Activated gamma-delta T cell treated with anti-CD3 and anti-CD28 coated beads, Interleukin-2, amount 50 U/mL, for 16 hours (primary cell): ENCODE data around the gene RPA3.
A peak's percentile ranks its signal among the peaks of the same experiment; 100 is the strongest.

ENCODE experiments used
- DNase-seq: peaks from one replicate; pipeline ENCODE4 v3.0.0-alpha.2; 2020; ENCODE audit warnings: low read depth

The RPA3 gene

GRCh38 chr7:7653593-7654187 is 64.7 kb downstream of the RPA3 start:
- DNase-seq, result no peak

GRCh38 chr7:7652798-7653540 is 65.4 kb downstream of the RPA3 start:
- DNase-seq, result no peak

- no peak for DNase-seq
These were observed 66.9 kb downstream of the RPA3 start for GRCh38 chr7:7651479-7651878.

- no peak for DNase-seq
These were observed 67.7 kb downstream of the RPA3 start for GRCh38 chr7:7650682-7651206.

GRCh38 chr7:7647495-7648036 is 70.8 kb downstream of the RPA3 start:
- DNase-seq, result no peak

GRCh38 chr7:7642081-7642480 is 76.3 kb downstream of the RPA3 start:
- no peak for DNase-seq

GRCh38 chr7:7641129-7641663 is 77.2 kb downstream of the RPA3 start:
- no peak for DNase-seq

- peak; percentile 96 for DNase-seq
These were observed 77.9 kb downstream of the RPA3 start, which contains the start of gene UMAD1 for GRCh38 chr7:7640221-7641128. TSS of gene UMAD1 (plus strand) at chr7:7640752. CDS start at chr7:7673372, 32,620 bp downstream.

- peak; percentile 17 for DNase-seq
These were observed 78.6 kb downstream of the RPA3 start for GRCh38 chr7:7639847-7640220.

GRCh38 chr7:7639421-7639820 is 79.0 kb downstream of the RPA3 start:
- DNase-seq, result no peak

- no peak for DNase-seq
These were observed 87.6 kb downstream of the RPA3 start for GRCh38 chr7:7630626-7631329.

GRCh38 chr7:7628476-7628875 is 89.9 kb downstream of the RPA3 start:
- no peak for DNase-seq

GRCh38 chr7:7620644-7621210 is 97.7 kb downstream of the RPA3 start:
- DNase-seq, result no peak

- no peak for DNase-seq
These were observed 98.2 kb downstream of the RPA3 start for GRCh38 chr7:7620236-7620635.

- DNase-seq, result no peak
These were observed 100.0 kb downstream of the RPA3 start for GRCh38 chr7:7618410-7618809.

GRCh38 chr7:7617550-7617949 is 100.9 kb downstream of the RPA3 start:
- DNase-seq, result no peak

GRCh38 chr7:7614018-7614741 is 104.2 kb downstream of the RPA3 start:
- DNase-seq, result no peak

- no peak for DNase-seq
These were observed 105.2 kb downstream of the RPA3 start for GRCh38 chr7:7613210-7613609.

- no peak for DNase-seq
These were observed 105.9 kb downstream of the RPA3 start for GRCh38 chr7:7612519-7612918.

GRCh38 chr7:7609330-7609729 is 109.1 kb downstream of the RPA3 start:
- DNase-seq, result no peak
